Neural cell (in vitro differentiated cells): Measurements from ENCODE around the gene TRPV2. TPM values are rescaled to one million over a fixed set of nuclear protein-coding genes. Genes with fewer than 3 reads are reported as not detected.

ENCODE experiments used
- H2AFZ ChIP-seq: fragments of 200-600, 300-800 bp; sonication (generic), shearing (Covaris generic); 2 replicates; pipeline ENCODE4 v1.6.0; 2014; ENCODE audit warnings: low read depth, mild to moderate bottlenecking, antibody characterized with exemption, low read length, moderate library complexity
- H3F3A ChIP-seq: fragments of 200-600 bp; shearing (Covaris generic); 2 replicates; pipeline ENCODE4 v1.6.1; 2016; ENCODE audit warnings: mild to moderate bottlenecking, moderate library complexity, mixed read lengths, antibody characterized with exemption, low read length; ENCODE audit not compliant: insufficient read depth, poor library complexity, severe bottlenecking
- H3K27ac ChIP-seq: fragments of 200-600, 300-800 bp; sonication (generic), shearing (Covaris generic); 2 replicates; pipeline ENCODE4 v1.5.1; 2014; ENCODE audit warnings: mild to moderate bottlenecking, low read length, moderate library complexity
- H3K27me3 ChIP-seq: fragments of 300-800, 200-600 bp; sonication (generic), shearing (Covaris generic); 2 replicates; pipeline ENCODE4 v1.6.0; 2014; ENCODE audit warnings: mild to moderate bottlenecking, low read depth, low read length, moderate library complexity; ENCODE audit not compliant: insufficient read depth
- H3K36me3 ChIP-seq: fragments of 300-800, 200-600 bp; sonication (generic), shearing (Covaris generic); 2 replicates; pipeline ENCODE4 v1.5.1; 2014; ENCODE audit warnings: mild to moderate bottlenecking, antibody characterized with exemption, low read length, moderate library complexity; ENCODE audit not compliant: insufficient read depth
- H3K4me2 ChIP-seq: fragments of 300-800, 200-600 bp; sonication (generic), shearing (Covaris generic); 2 replicates; pipeline ENCODE4 v1.6.0; 2014; ENCODE audit warnings: mild to moderate bottlenecking, low read length
- H3K4me3 ChIP-seq: fragments of 300-800, 200-600 bp; sonication (generic), shearing (Covaris generic); 2 replicates; pipeline ENCODE4 v1.5.1; 2014; ENCODE audit warnings: mild to moderate bottlenecking, low read length, moderate library complexity
- H3K79me2 ChIP-seq: fragments of 200-600 bp; shearing (Covaris generic); replicated peaks from 2 replicates; pipeline ENCODE4 v1.6.0; 2014; ENCODE audit warnings: mild to moderate bottlenecking, low read length, moderate library complexity; ENCODE audit not compliant: insufficient read depth
- H3K9ac ChIP-seq: fragments of 300-800, 200-600 bp; sonication (generic), shearing (Covaris generic); 2 replicates; pipeline ENCODE4 v1.6.1; 2016; ENCODE audit warnings: mild to moderate bottlenecking, low read length, mixed read lengths
- H3K9me2 ChIP-seq: fragments of 200-600 bp; shearing (Covaris generic); 2 replicates; pipeline ENCODE4 v1.6.1; 2016; ENCODE audit warnings: mild to moderate bottlenecking, low read length, mixed read lengths; ENCODE audit not compliant: insufficient read depth
- H3K9me3 ChIP-seq: fragments of 200-600, 300-800 bp; sonication (generic), shearing (Covaris generic); 2 replicates; pipeline ENCODE4 v1.6.1; 2016; ENCODE audit warnings: mild to moderate bottlenecking, mixed run types, low read length, moderate library complexity, mixed read lengths
- H4K20me1 ChIP-seq: fragments of 200-600 bp; shearing (Covaris generic); 2 replicates; pipeline ENCODE4 v1.6.1; 2016; ENCODE audit warnings: mild to moderate bottlenecking, mixed run types; ENCODE audit not compliant: insufficient read depth
- CTCF ChIP-seq: fragments of 450-650 bp; IDR thresholded peaks from 2 replicates; pipeline ENCODE4 v1.5.1; 2014; ENCODE audit warnings: antibody characterized with exemption, mild to moderate bottlenecking, moderate library complexity; ENCODE audit not compliant: poor library complexity, severe bottlenecking
- EP300 ChIP-seq: fragments of 450-650 bp; conservative IDR thresholded peaks from 2 replicates; pipeline ENCODE4 v1.6.1; 2014; ENCODE audit warnings: antibody characterized with exemption, mild to moderate bottlenecking, moderate library complexity; ENCODE audit not compliant: poor library complexity, severe bottlenecking
- EZH2 ChIP-seq: fragments of 200-600, 300-800 bp; shearing (Covaris generic), sonication (generic); IDR thresholded peaks from 2 replicates; pipeline ENCODE4 v1.6.1; 2014; ENCODE audit warnings: antibody characterized with exemption, low read length, borderline replicate concordance, mild to moderate bottlenecking; ENCODE audit not compliant: insufficient read depth, poor library complexity, severe bottlenecking
- MXI1 ChIP-seq: fragments of 450-650 bp; conservative IDR thresholded peaks from 2 replicates; pipeline ENCODE4 v1.6.1; 2014; ENCODE audit warnings: antibody characterized with exemption, mild to moderate bottlenecking; ENCODE audit not compliant: poor library complexity, severe bottlenecking
- POLR2AphosphoS5 ChIP-seq: IDR thresholded peaks from 2 replicates; pipeline ENCODE4 v1.6.1; 2012
- RAD21 ChIP-seq: fragments of 450-650 bp; conservative IDR thresholded peaks from 2 replicates; pipeline ENCODE4 v1.6.1; 2014; ENCODE audit warnings: antibody characterized with exemption, mild to moderate bottlenecking, moderate library complexity
- REST ChIP-seq: IDR thresholded peaks from 2 replicates; pipeline ENCODE4 v1.6.1; 2012; ENCODE audit warnings: borderline replicate concordance
- SMC3 ChIP-seq: fragments of 450-650 bp; conservative IDR thresholded peaks from 2 replicates; pipeline ENCODE4 v1.6.1; 2014; ENCODE audit warnings: antibody characterized with exemption, mild to moderate bottlenecking, moderate library complexity; ENCODE audit not compliant: poor library complexity
- TAF1 ChIP-seq: IDR thresholded peaks from 2 replicates; pipeline ENCODE4 v1.6.1; 2012; ENCODE audit warnings: low read depth
- polyA plus RNA-seq: library from polyadenylated mRNA; depleted of rRNA; stranded (reverse); fragments of >200 nt; gene quantifications from 2 replicates; pipeline ENCODE4 v1.2.3, GENCODE V29; 2014

The TRPV2 gene
- polyA plus RNA-seq, 1 donor from 2014 or later, result not detected

DNA sequence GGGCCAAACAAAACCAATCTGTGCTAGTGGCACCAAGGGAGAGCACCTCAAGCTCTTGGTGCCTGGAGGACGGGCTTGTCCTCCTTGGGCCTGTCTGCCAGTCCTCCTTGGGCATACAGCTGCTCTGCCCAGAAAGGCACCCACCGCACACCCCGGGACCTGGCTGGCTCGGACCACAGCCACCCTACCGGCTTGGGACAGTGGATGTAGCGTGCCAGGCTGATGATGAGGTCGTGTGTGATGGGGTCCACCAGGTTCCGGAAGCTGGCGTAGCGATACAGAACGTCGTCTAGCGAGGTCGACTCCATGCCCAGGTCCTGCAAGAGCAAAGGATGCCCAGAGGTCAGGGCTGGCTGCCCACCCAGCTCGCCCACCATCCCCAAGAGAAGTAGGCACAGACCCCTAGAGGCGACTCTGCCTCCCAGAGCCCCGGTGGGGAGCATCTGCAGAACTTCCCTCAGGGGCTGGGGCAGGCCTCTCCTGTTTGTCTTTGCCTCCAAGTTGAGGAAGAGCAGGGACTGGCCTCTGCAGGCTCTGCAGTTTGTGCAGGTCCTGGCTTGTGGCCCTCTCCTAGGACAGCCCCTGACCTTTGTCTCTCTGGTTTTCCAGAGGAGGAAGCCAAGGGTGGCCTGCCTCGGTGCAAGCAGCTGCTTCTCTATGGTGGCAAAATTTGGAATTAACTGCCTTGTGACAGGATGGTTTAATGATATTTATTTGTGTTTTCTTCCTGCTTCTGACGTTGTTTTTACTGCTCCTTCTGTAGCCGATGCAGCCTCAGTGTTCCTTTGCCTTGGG lies 46.9 kb downstream of the TRPV2 start:
- Histone ChIP-seq H3K27ac (no peak overlapping the region), H3K9me3 (no peaks in the 10 kb centered on the region)
- TF ChIP-seq EZH2 (no peak), SMC3 (no peak), EP300 (no peak), MXI1 (no peak), POLR2AphosphoS5 (no peak), REST (no peak), TAF1 (no peak), CTCF (no peak), RAD21 (no peak)

DNA sequence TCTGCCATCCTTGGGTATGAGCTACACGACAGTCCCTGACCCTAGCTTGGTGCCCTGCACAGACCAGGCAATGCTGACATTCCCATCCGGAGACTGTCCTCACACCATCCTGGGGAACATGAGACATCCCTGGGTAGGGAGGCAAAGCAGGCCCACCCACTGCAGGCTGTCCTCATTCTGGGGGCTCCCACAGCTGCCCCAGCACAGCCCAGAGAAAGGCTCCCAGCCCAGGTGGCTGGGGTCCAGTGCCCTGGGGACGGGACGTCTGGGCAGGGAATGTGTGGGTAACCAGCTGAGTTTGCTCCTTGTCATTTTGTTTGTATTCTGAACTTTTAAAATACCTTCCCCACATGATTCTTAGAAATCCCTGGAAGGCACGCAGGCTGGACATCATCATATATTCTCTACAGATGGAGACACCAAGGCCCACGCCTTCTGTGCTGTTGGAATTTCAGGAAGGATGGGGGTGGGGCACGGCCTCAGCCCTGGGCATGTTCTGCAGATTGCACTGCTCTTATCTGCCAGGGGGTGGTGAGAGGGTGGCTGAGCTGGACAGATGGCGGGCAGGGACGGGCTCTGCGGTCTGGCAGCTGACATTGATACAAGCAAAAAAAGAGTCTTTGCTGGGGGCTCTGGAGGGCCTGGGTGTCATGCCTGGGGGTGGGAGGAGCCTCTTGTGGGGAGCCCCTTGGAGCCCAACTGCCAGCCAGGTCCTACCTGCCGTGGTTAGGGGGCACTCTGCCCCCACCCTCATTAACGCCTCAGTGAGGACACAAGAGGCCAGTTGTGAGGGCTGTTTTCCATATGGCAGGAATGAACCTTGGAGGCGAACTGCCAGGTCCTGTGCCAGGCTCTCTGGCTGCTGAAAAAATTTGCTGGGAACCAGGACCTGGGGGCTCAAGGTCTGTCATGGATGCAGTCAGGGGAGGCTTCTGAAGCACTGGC lies 48.3 kb downstream of the TRPV2 start:
- H3F3A ChIP-seq, result no peaks in the 10 kb centered on the region
- no peak overlapping the region for H2AFZ ChIP-seq
- no peaks in the 10 kb centered on the region for H3K9me2 ChIP-seq
- no peaks in the 10 kb centered on the region for H3K27me3 ChIP-seq
- no peaks in the 10 kb centered on the region for H4K20me1 ChIP-seq
- no peak overlapping the region for H3K4me3 ChIP-seq
- no peaks in the 10 kb centered on the region for H3K36me3 ChIP-seq
- TF ChIP-seq MXI1 (no peak), REST (no peak), POLR2AphosphoS5 (no peak), TAF1 (no peak), SMC3 (no peak), EZH2 (no peak), CTCF (no peak)
- H3K9me3 ChIP-seq, result no peaks in the 10 kb centered on the region
- no peaks in the 10 kb centered on the region for H3K79me2 ChIP-seq
- no peak overlapping the region for H3K4me2 ChIP-seq
- no peak overlapping the region for H3K9ac ChIP-seq
- H3K27ac ChIP-seq, result no peak overlapping the region

More for the DNA sequence above, 46.9 kb downstream of the TRPV2 start:
- H3K27me3 ChIP-seq, result no peaks in the 10 kb centered on the region
- H2AFZ ChIP-seq, result no peak overlapping the region
- no peaks in the 10 kb centered on the region for H4K20me1 ChIP-seq
- no peaks in the 10 kb centered on the region for H3K36me3 ChIP-seq
- H3K79me2 ChIP-seq, result no peaks in the 10 kb centered on the region
- H3K9me2 ChIP-seq, result no peaks in the 10 kb centered on the region
- no peaks in the 10 kb centered on the region for H3F3A ChIP-seq
- H3K4me2 ChIP-seq, result no peak overlapping the region
- H3K9ac ChIP-seq, result no peak overlapping the region
- no peak overlapping the region for H3K4me3 ChIP-seq
